ENCODE measurements around the gene FETUB.

Gene FETUB

DNA sequence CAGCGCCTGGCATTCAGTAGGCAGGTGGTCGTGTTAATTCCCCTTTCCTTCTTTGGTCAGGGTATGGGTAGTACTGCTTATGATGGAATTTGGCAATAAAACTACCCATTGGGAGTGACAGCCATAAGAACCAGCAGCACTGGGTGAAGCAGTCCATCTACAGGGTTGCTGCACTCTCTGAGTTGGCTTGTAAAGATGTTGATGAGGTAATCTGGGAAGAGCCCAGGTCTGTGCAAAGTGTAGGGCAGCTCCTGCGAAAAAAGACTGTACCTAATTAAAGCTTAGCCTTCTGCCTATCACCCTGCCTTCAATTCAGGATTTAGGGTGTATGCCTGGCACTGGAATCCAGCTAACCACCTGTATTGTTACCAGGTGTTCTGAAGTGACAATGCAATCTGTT, 4.7 kb upstream of the FETUB start:
- DNase-seq (ENCODE audit: low read depth, low spot score): no peak

DNA sequence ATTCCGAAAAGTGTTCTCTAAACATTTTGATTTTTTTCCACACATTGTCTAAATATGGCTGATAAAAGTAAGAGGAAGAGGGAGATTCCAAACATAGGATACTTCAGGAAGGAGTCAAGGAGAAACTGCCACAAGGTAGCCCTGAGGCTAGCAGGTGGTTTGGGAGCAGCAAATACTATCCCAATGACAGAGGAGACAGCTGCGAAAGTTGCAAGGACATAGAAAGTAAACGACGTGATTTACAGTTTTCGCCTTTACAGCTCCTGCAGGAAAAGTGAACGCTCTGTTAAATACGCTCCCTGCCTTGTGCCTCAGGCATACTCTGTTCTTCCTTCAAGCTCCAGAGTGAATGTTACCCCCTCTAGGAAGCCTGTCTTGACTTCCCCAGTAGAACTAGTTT, 3.7 kb upstream of the FETUB start:
- DNase-seq (ENCODE audit: low read depth, low spot score): no peak

- no peak for DNase-seq (ENCODE audit: low read depth, low spot score)
Observed at GRCh38 chr3:186637686-186638085, 2.5 kb upstream of the FETUB start.

DNA sequence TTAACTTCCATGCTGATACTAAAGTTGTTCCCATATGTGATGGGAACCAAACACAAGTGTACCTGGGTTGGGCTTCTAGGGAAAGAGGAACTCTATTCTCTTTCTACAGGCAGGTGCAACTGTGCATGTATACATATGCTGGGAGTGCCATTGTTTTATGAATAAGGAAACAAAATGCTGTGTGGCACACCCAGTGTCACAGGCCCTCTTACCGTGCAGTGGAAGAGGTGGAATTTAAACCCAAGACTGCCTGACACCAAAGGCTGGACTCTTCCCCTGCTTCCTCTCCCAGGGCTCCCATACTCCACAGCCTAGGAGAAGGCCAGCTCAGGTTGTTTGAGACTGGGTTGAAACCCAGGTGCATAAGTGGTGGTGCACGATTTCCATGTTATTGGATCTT, 1.9 kb upstream of the FETUB start:
- no peak for DNase-seq (ENCODE audit: low read depth, low spot score)

- DNase-seq (ENCODE audit: low read depth, low spot score): no peak
Observed at GRCh38 chr3:186640473-186640818, 247 bp downstream of the FETUB start.

- no peak for DNase-seq (ENCODE audit: low read depth, low spot score)
Observed at GRCh38 chr3:186640929-186641328, 730 bp downstream of the FETUB start.

- no peak for DNase-seq (ENCODE audit: low read depth, low spot score)
Observed at GRCh38 chr3:186642014-186642413, 1.8 kb downstream of the FETUB start.

DNA sequence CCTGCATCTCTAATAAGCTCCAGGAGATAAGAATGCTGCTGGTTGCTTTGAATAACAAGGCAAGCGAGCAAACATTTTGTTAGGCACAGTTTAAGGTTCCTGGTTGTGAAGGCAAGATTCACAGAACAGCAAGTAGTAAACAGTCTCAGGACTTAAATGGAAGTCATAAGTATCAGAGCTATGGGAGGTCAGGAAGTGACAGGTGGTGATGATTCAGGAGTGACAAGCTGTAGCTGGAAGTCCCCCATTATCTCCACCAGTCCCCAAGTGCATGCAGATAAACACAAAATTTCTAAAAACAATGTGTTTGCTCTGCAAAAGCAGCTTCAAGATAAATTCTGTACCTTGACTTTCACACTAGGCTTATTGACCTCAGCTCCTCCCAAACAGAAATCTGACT, 3.3 kb downstream of the FETUB start:
- DNase-seq (ENCODE audit: low read depth, low spot score): no peak

GRCh38 chr3:186644683-186645082, 4.5 kb downstream of the FETUB start:
- DNase-seq (ENCODE audit: low read depth, low spot score): no peak

DNA sequence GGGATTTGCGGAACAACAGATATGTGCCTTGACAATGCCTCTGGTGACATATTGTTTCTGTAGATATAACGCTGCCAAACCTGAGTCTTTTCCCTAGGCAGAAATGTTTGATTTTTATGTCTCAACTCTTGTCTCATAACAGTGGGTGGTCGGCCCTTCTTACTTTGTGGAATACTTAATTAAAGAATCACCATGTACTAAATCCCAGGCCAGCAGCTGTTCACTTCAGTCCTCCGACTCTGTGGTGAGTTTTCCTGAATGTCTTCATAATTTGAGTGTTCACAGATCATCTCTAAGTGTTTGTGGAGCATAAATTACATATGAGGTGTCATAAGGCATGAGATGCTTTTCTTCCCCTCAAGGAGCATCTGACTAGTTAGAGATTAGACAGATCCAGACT, 5.9 kb downstream of the FETUB start:
- DNase-seq (ENCODE audit: low read depth, low spot score): no peak

DNA sequence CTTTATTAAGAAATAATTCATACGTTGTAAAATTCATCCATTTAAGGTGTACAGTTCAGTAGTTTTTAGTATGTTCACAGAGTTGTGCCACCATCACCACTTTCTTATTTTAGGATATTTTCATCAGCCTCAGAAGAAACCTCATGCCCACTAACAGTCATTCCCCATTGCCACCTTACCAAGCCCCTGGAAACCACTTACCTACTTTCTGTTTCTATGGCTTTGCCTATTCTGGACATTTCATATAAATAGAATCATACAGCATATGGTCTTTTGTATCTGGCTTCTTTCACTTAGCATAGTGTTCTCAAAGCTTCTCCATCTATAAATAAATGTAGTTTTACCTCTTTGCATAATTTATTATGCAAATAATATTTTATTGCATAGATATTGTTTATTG, 6.6 kb downstream of the FETUB start:
- DNase-seq (ENCODE audit: low read depth, low spot score): no peak

- no peak for DNase-seq (ENCODE audit: low read depth, low spot score)
Observed at GRCh38 chr3:186648851-186649250, 8.7 kb downstream of the FETUB start.

DNA sequence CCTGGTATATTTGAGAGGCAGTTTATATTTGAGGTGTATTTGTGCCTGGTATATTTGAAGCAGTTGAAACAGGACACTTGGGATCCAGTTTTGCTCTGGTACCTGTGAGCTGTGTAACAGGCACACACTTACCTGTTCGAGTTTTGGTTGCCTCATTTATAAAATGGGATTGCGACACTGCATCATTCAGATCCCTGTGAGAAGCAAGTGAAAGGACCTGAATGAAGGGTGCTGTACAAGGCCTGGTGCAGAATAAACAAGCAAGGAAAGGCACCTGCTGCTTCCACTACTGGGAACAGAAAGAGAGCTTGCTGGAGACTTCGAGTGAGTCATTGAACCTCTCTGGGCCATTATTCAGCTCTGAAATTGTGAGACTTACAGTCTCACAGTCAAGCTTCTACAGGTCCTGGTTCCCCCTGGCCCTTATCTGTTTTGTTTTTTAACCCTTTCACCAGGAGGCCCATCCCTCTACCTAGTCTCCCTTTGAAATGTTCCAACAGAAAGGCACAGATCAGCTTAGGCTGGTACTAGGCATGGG, 11.5 kb downstream of the FETUB start:
- DNase-seq (ENCODE audit: low read depth, low spot score): no peak

- no peak for DNase-seq (ENCODE audit: low read depth, low spot score)
Observed at GRCh38 chr3:186653080-186653707, 13.0 kb downstream of the FETUB start.

DNA sequence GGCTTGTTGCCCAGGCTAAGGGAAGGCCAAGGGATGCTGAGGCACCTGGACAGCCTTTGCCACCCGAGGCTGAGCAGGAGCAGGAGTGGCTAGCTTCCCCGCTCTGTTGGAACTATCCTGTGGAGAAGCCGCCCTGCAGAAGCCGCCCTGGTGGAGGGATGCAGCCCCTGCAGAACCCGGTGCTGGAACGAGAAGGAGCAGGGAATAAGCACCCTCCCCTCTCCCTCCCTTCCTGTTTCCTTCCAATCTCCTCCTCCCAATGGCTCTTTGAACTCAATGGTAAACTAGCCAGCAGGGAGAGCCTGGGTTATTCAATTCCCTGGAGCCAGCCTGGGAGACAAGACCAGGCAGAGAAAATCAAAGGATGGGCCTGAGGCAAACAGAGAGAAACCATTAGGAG, 13.8 kb downstream of the FETUB start:
- no peak for DNase-seq (ENCODE audit: low read depth, low spot score)

DNA sequence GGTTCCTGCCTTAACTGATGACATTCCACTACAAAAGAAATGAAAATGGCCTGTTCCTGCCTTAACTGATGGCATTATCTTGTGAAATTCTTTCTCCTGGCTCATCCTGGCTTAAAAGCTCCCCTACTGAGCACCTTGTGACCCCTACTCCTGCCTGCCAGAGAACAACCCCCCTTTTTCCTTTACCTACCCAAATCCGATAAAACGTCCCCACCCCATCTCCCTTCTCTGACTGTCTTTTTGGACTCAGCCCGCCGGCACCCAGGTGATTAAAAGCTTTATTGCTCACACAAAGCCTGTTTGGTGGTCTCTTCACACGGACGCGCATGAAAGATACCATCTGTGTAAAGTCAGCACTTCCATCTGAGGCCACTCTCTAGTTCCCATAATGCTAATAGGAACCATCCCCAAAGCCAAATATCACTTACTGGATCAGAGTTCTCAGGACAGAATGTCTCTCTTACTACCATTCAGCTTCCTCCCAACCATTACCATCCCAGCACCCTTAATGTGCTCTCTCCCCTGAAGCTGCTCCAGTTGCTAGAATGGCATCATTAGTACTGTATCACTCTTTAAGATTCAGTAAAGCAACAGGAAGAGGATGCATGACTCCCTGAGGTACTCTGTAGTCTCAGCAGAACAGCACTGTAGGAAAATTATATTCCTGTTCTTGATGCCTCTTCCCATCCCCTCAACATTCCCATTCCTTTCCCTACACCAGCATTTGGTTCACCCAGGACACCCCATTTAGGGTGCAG, 23.3 kb downstream of the FETUB start:
- DNase-seq (ENCODE audit: low read depth, low spot score): no peak

GRCh38 chr3:186664119-186664495, 23.9 kb downstream of the FETUB start:
- no peak for DNase-seq (ENCODE audit: low read depth, low spot score)

DNA sequence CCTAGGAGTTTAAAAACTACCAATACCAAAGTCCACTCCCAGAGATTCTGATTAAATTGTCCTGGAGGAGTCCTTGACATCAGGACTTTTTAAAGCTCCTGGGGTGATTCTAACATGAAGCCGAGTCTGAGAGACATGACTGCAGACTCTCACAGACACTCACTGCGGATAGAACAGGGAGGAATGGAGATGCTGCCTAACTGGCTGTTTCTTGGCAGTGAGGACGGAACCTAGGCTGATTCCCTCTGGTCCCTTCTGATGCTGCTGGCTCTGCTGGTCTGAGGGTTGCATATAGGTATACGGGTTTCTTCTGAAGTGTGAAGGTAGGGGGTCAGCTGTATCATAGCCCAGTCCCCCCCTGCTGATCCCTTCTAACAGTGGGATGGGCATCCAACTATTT, 24.3 kb downstream of the FETUB start:
- no peak for DNase-seq (ENCODE audit: low read depth, low spot score)

DNA sequence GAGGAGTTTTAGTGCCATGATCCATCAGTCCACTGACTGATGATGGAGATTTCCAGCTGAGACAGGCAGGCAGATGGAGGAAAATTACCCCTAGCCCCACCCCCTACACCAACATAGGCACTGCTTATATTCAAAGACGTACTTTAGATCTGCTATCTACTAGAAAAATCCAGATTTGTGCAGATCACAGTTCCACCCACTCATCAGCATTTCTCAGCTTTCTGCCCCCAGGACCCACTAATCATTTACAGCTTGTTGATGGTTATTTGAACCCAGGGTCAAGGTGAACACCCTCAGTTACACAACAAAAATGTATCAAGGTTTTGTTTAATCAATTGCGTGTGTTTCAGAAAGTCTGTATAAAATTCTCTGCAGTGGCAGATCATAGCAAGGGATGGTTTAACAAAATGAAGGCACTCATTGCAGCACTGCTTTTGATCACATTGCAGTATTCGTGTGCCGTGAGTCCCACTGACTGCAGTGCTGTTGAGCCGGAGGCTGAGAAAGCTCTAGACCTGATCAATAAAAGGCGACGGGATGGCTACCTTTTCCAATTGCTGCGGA, 25.5 kb downstream of the FETUB start, which contains the start of gene HRG:
HRG (plus strand) TSS at position 390 of the 564 bp plus-strand sequence; CDS start at position 408, 18 bp downstream.
- DNase-seq (ENCODE audit: low read depth, low spot score): no peak

DNA sequence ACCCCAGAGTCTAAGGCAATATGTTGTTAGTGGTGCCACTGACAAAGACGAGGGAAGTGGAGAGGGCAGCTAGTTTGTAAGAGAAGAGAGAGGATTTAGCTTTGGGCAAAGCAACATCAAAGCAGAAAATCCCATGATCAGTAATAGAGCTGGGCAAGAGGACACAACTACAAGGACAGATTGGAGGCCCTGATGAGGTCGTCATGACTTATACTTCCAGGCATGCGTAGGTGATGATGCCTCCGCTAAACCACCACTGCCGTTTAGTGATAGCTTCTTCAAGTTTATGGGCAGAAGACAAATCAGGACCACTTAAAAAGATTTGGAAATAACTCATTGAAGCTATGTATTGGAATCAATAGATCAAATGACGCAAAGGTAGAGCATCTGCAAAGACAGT, 28.2 kb downstream of the FETUB start:
- no peak for DNase-seq (ENCODE audit: low read depth, low spot score)

- no peak for DNase-seq (ENCODE audit: low read depth, low spot score)
Observed at GRCh38 chr3:186669378-186670084, 29.3 kb downstream of the FETUB start.

- no peak for DNase-seq (ENCODE audit: low read depth, low spot score)
Observed at GRCh38 chr3:186670155-186670554, 30.0 kb downstream of the FETUB start.
